Kidney tubule cell (primary cell): ENCODE results near the gene AUTS2.

ENCODE experiments used
- DNase-seq: peaks from one replicate; pipeline ENCODE4 v3.0.0-alpha.2; 2018; ENCODE audit warnings: low spot score

Gene AUTS2

DNA sequence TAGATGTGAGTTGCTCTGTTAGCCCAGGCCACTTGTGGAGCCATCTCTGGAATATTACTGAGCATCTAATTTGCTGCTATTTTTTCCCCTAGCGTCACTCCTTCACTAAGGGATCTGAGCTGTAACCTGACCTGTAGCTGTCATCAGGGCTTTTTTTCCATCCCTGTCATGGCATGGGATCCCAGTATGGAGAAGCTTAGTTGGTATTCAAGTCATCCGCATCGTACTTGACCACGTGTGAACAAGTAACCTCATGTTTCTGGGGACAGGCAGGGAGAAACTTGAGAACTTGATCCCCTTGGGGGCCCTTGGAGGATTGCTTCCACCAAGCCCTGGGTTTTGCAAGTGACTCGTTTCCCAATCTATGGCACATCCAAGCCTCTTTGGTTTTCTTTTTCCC lies 1059.3 kb downstream of the AUTS2 start:
- DNase-seq: no peak

DNA sequence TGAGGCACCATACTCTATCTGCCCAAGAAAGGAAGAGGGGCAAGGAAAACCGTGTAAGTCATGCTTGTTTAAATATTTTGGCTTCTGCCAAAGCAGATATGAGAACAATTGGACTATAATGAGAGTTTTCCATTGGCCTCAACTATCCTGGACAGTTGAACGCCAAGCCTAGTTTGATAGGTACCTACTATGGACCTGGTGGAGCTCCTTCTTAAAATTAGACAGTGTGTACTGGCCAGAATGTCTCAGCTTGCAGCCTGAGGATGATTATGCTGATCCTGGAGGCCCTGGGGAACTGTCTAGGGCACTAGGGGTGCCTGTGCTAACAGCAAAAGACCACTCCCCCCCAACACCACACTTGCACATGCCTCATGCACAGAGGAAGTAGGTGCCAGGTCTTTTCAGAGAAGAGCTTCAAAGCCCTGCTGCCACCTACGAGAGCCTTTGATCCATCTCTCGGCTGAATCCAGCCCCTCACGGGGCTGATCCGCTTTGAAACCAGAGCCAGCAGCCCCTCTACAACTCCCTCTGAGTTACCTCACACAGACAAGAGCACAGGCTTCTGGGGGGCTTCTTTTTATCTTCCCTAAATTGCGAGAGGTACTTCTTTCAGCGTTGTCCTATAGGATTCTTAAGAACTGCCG lies 1059.8 kb downstream of the AUTS2 start:
- no peak for DNase-seq

- DNase-seq: peak; percentile 23
Measured at GRCh38 chr7:70659263-70659662, 1061.0 kb downstream of the AUTS2 start.

DNA sequence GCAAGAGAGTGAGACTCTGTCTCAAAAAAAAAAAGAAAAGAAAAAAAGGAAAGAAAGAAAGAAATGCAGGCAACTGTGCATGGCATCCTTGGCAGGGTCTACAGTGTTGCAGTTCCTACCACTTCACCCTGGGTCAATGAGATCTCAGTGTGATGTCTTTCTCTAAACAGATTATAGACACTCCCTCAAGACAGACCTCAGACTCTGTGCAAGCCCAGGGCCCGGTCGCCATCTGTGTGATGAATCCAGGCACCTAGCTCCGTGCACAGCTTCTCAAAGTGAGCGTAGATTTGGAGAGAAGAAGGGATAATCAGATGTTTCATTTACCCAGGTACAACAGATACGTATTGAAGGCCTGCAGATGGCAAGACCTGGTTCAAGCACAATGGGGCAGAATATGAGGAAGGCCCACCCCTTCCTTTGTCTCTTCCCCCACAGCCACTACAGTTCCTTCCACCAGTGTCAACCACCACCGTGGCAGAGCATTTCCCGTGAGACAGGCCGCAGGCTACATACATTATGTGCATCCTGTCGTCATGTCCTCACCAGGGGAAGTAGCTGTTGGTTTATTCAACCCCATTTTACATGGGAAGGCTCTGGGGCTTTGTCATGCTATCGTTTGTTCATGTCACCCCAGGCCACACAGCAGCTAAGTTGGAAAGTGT lies 1062.0 kb downstream of the AUTS2 start:
- no peak for DNase-seq

DNA sequence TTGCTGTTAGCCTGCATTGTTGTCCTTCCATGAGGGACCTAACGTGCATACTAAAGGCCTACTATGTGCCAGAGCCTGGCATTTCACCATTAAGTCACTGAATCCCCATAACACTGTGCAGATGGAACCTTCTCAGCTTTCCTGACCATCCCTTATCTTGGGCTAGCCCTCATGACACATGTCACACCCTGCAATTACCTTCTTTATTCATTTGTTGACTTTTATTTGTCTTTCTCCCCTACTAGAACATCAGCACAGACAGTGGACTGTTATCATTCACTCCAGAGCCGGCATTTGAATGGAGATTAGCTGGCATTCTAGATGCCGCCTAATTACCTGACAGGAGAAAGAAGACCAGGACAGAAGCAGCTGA lies 1062.5 kb downstream of the AUTS2 start:
- DNase-seq: no peak

- no peak for DNase-seq
Measured at GRCh38 chr7:70663680-70664079, 1065.4 kb downstream of the AUTS2 start.

DNA sequence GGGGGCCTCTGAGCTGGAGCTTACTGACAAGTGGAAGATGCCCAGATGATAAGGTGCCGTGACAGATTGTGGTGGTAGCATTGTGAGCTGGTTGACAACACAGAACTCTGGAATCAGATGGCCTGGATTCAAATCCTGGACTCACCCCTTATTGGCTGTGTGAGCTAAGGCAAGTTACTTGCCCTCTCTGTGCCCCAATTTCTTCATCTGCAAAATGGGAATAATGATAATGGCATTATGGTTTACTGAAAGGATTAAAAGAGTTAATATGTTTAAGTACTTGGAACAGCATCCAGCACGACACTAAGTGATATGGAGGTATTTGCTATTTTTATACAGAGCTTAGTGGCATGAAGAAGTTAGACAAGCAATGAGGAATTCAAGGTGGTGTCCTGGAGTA lies 1067.7 kb downstream of the AUTS2 start:
- DNase-seq: no peak

DNA sequence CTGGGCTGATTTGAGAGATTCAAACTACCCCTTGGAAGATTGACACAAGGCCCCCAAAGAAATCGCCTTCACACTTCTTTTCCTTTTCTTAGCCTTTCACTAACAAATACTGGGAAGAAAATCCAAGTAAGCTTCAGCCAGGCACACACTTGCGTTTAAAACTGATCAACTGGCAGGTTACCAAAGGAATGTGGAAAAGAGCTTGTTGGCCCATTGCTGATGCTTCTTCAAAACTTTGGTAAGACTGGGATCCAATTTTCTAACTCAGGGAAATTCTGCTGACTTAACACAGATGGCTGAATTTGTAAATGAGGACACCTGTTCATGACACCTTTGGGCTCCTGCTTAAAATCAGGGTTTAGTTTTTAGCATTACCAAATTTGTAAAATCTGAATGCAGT lies 1069.1 kb downstream of the AUTS2 start:
- DNase-seq: no peak

GRCh38 chr7:70668606-70669358 lies 1070.5 kb downstream of the AUTS2 start:
- DNase-seq: peak; percentile 37

- DNase-seq: no peak
Measured at GRCh38 chr7:70669854-70670253, 1071.6 kb downstream of the AUTS2 start.

DNA sequence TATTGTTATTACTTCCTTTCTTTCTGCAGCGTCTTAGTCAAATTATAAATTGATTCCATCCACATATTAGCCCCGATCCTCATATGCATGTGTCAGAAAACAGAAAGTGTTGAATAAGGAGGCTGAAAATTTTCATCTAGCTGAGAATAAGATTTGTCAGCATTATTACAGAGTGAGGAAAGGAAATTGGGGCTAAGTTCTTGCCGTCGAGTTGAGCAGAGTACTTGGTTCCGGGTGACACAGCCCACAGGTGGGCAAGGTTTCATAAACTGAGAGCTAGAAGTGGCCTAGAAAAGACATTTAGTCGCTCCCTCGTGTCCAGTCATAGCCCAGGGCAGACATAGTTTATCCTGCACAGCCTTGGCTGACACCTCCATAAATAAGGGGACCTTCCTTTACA lies 1072.0 kb downstream of the AUTS2 start:
- no peak for DNase-seq

DNA sequence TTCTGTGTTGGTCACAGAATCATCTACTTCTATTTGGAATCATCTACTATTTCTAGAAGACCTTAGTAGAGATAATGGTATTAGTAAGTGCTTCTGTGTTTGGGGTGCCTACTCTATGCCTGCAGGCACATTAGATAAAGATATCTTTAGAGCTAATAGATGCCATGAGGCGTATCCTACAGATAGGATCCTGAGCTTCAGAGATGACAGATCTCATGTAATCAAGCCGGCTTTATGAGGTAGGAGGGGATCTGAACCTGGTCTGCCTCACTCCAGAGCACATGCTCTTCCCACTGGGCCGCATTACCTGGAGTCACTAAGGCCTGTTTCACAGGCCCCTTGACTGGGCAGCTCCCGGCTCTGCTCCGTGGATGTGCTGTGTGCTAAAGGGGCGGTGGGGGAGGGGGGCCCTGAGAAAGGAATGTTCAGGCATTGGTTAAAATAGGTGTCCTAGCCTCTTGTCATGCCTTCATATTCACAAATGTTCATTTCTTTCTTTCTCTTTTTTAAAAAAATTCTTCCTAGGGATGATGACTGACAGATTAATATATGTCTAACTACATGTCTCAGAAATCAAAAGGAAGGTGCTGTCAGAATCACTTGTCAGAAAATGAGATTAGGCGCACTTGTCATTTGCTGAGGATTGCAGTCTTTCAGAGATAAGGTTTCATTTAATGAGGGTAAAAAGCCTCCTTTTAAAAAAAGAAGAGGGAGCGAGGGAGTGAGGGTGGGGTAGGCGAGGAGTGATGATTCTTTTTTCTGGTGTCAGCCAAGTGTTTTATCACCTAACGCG lies 1075.7 kb downstream of the AUTS2 start:
- no peak for DNase-seq

GRCh38 chr7:70674571-70675010 lies 1076.3 kb downstream of the AUTS2 start:
- DNase-seq: no peak

- DNase-seq: peak; percentile 30
Measured at GRCh38 chr7:70676243-70676642, 1078.0 kb downstream of the AUTS2 start.

GRCh38 chr7:70678621-70679251 lies 1080.5 kb downstream of the AUTS2 start:
- peak; percentile 72 for DNase-seq

DNA sequence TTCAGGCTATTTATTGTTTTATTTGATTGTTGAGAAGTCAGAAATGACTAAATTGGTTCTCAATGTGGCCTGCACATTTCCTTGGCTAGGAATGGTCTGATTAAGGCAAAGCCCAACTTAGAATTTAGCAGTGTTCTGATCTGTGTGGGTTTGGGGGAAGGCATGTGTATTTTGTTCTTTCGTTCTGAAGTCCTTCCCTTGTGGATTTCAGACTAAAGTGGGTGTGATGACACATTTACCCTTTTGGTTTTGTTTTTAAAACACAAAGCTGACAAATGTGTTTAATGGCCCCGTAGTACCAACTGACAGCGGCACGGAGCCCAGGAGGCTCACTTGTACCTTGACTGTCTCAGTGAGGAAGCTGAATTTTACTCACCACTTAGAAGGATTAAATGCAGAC lies 1081.4 kb downstream of the AUTS2 start:
- no peak for DNase-seq

DNA sequence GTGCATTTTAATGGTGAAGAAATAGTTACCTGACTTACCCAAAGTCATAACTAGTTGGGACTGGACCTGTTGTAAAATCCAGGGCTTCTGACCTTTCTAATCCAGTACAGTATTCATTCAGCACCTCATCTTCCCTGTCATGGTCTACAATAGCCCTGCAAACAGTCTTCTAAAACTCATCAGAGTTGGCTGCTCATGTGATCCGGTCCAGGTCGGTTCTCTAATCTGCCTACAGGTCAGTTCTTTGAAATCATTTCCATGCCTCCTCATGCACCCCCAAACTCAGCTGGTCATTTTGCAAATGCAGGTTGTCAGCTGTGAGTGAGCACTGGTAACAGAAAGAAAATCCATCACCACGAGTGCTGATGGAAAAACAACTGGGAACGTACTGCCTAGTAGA lies 1082.0 kb downstream of the AUTS2 start:
- DNase-seq: no peak

GRCh38 chr7:70680743-70681468 lies 1082.6 kb downstream of the AUTS2 start:
- no peak for DNase-seq

DNA sequence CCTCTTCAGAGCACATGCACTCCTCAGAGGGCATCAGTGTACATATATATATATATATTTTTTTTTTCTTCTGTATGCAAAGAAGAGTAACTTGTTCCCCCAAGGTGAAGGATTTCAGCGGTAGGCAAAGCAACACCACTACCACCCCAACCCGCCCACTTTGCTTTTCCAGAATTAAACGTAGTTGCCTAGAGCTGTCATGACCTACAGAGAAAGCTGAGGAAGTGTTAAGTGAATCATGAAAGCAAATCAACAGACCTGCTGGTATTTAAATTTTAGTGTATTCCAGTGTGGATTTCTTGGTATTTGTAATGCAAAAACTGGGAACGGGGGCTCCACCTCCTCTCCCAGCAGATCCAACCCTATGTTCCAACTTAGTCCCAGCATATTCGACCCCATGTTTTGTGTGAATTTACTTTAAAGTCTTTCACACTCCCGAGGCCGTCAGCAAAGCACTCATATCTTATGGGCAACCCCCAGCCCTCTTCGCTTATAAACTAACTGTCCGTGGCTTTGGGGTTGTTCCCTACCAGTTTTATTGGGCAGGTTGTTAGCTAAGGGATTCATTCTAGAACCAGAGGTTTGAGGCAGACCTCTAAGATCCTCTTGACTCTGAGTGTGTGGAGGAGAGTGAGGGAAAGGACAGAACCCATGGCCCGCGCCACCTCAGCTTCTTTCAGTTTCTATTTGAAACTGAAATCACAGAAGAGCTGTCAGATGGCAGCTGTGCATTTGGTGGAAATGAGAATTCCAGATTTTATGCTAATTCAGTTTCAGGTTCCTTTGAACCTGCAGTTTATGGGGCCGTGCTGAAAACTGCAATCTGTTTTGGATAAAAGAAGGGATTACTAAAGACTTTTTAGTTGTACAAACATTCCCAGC lies 1083.4 kb downstream of the AUTS2 start:
- DNase-seq: no peak

DNA sequence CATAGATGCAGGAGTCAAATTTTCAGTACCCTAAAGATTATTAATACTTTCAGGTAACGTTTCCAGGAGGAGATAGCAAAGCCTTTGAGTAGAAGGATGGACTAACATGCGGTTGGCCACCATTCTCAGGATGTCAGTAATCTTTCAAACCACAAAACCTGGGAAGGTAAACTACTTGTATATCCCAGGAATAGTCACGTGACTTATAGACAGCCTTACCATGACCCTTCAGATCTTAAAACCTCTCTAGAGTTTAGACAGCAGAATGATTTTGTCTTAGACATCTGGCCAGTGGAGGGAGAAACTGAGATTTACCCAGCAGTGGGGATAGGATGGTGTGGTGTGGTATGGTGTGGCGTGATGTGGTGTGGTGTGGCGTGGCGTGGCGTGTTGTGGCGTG lies 1085.9 kb downstream of the AUTS2 start:
- DNase-seq: no peak
